Measurements from ENCODE around the gene HIPK2. TPM values are rescaled to one million over a fixed set of nuclear protein-coding genes. Genes with fewer than 3 reads are reported as not detected.

HIPK2 gene
- polyA plus RNA-seq, 4 donors: 24.0 to 104 (median 84.9) TPM

DNA sequence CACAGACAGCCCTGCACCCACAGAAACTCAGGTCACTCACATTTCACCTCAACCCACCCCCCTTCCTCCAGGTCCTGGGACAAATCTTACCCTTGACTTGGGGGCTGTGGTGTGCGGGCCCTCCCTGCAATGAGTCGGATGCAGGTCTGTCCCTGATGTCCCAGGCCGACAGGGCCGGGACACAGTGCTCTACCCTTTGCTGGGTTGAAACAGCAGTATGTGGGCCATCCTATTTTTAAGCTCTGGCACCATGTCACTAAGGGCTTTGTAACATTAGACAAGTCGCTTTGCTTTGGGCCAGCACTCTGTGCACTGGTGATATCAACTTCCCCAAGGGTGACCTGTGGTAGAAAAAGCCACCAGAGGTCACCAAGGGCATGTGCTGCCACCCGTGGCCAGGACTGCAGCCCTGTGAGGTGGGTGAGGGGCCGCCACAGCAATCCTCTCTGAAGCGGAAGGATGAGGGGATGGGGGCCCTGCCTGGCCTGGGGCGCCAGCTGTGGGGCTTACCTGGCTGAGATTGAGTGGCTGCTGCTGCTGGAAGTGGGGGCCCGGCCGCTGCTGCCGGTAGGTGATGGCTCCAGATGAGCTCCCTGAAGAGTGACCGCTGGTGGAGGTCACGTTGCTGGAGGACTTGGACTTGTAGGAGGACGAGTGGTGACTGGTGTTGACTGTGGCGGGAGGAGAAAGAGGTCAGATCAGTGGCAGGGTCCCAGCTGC is 203.0 kb downstream of the HIPK2 start:
- no peak for DNase-seq (ENCODE audit: low read depth in 4 of 4, low spot score in 3 of 4)

DNA sequence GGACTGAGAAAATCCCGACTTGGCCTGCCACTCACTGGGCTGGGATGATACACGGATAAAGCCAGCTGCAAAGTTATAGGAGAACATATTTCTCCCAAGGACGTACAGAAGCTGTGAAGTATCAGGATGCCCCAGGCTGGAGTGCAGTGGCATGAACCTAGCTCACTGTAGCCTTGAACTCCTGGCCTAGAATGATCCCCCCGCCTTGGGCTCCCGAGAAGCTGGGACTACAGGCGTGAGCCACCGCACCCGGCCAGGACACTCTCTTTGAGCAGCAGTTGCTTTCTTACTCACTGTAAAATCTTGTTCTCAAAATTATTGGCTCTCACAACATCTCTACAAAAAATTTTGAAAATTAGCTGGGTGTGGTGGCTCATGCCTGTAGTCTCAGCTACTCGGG is 203.9 kb downstream of the HIPK2 start:
- DNase-seq (ENCODE audit: low read depth in 4 of 4, low spot score in 3 of 4): no peak

DNA sequence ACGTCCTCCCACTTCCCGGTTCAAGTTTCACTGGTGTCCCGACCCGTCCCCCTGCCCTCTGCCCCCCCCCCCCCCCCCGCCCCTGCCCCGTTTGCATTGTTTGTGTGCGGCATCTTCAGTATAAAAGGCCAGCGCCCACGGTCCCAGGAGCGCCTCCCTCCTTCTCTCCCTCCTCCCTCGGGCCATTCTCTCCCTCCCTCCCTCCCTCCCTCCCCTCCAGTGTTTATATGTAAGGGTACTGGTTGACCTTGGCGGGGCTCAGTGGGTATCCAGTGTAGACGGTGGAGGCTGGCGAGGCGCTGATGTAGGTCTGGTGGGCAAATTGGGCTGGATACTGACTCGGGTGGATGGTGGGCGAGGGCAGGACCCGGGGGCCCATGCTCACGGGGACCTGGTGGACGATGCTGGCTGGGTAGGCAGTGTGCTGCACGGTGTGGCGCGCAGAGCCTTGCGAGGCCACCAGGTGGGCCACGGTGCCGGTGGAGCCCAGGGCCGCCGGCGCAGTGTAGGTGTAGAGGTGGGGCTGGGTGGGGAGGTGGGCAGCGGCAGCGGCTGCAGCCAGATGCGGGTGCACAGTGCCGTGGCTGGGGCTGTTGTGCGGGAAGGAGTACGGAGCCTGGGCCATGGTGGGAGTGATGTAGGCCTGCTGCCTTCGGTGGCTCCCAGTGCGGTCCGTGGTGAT is 205.0 kb downstream of the HIPK2 start:
- no peak for DNase-seq (ENCODE audit: low read depth in 4 of 4, low spot score in 3 of 4)

DNA sequence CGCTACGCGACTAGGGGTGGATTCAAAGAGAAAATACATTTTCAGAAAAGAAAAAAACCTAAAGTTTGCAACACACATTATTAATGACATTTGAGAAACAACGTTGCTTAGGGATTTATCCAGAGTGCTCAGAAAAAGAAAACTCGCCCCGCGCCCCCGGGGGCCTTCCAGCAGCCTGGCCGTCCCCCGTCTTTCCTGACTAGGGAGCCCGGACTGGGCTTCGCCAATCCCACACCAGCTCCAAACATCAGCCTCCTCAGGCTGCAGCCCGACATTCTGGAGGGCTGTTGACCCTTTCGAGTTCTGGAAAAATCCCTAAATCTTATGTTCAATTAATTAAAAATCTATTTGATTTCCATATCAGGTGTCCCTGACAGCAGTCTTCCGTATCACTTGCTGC is 205.7 kb downstream of the HIPK2 start:
- DNase-seq (ENCODE audit: low read depth in 4 of 4, low spot score in 3 of 4): no peak

DNA sequence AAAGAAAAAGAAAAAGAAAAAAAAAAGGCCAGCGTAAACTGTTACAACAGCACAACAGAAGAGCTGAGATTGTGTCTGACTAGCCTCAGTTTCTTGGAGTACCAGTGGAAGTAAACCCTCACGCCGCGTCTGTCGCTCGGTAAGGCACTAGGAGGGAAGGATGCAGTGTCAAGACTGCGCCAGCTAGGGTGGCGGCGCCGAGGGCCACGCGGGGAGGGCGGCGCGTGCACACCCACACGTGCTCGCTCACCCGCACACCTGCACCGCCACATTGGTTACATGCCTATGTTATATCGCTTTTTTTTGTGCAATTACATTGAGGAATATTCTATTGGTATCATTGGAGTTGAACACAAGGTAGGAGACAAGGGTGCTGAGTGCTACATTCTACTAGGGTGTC is 206.1 kb downstream of the HIPK2 start:
- no peak for DNase-seq (ENCODE audit: low read depth in 4 of 4, low spot score in 3 of 4)

DNA sequence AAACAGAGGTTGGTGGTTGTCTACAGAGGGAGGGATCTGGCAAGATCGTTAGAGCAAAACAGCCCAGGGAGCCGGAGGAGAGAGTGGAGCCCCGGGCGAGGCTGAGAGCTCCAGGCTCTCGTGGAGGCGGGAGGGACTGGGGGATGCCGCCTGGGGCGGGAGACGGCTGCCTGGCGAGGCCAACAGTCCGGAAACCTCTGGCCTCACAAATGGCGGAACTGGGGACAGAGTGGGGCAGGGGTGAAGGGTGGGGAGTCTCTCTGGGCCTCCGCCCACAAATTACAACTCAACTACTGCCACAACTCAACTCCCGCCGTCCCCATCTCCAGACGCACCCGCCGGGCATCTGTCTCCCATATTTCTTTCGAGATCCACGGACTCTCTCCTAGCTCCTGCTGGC is 206.6 kb downstream of the HIPK2 start:
- no peak for DNase-seq (ENCODE audit: low read depth in 4 of 4, low spot score in 3 of 4)

DNA sequence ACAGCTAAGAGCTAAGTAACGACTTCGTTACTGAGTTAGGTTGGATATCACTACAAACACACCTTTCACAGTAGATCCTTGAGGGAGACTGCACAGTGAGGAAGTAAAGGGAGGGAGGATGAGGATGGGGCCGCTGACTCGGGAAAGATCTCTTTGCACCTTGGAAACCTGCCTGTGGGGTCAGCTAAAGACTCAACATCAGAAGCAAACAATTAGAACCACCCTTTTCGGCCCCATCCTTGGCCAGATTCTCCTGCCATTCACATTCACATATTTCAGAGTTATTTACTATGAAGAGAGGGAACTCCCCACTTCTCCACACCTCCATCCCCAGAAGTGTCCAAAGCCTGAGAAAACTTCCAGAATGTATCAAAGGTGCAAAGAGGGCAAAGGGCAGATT is 207.2 kb downstream of the HIPK2 start:
- DNase-seq (ENCODE audit: low read depth in 4 of 4, low spot score in 3 of 4): no peak

DNA sequence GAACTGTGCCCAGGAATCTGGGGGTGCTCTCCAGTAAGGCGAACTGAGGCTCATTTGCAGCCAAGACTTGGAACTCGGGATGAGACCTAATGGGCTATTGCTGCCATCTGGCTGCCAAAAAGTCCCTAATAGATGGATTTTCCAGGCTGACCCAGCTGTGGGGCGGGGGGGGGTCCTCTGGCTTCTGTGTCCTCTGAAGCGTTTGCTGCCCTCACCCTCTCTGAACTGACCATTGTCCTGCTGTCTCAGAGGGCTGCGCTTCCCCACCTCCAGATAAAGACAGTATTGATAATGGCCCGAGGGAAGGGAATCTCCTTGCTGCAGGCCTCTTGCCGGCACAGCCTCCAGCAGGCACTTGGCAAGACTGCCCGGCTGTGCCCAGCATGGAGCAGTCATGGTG is 207.7 kb downstream of the HIPK2 start:
- DNase-seq (ENCODE audit: low read depth in 4 of 4, low spot score in 3 of 4): no peak

DNA sequence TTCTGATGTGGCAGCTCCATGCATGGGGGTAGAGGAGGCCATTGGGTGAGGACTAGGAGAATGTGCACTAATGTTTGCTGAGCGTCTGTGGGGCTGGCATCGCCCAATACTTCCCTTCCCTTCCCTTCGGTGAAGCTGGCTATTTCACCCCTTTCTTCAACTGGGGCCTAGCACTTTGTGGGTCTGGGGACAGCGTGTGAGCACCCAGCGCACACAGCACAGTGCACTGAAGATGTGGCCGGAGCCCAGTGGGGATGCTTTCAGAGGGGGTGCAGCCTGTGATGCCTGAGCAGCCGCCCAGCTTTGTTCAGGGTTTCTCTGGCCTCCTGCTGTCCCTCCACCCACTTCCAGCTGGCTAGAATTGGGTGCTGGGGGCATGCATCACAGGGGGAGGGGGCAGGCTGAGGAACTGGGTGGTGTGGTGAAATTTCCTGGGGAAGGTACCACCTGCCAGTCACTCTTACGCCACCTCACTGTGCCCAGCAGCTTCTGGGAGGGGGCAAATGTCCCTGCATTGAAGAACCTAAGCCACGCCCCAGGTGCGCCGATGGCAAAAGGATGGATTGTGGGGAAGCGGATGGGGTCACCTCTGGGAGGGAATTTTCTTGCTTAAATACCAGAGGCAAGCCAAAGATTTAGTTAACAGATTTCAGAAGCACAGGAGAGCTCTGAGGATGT is 208.8 kb downstream of the HIPK2 start:
- no peak for DNase-seq (ENCODE audit: low read depth in 4 of 4, low spot score in 3 of 4)

DNA sequence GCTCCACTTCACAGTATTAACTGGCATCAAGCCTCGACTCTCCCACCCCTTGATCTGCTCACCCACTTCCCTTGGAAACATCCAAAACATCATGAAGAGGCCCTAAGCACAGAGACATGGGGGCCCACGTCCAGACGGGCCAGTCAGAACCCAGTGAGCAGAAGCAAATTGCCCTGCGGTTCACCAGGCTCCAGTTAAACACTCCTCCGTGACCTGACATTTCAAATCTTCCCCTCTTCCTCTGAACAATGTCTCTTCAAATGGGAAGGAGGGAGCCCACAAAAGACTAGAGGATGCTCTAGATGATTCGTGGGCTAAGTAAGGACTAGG is 209.5 kb downstream of the HIPK2 start:
- DNase-seq (ENCODE audit: low read depth in 4 of 4, low spot score in 3 of 4): no peak

DNA sequence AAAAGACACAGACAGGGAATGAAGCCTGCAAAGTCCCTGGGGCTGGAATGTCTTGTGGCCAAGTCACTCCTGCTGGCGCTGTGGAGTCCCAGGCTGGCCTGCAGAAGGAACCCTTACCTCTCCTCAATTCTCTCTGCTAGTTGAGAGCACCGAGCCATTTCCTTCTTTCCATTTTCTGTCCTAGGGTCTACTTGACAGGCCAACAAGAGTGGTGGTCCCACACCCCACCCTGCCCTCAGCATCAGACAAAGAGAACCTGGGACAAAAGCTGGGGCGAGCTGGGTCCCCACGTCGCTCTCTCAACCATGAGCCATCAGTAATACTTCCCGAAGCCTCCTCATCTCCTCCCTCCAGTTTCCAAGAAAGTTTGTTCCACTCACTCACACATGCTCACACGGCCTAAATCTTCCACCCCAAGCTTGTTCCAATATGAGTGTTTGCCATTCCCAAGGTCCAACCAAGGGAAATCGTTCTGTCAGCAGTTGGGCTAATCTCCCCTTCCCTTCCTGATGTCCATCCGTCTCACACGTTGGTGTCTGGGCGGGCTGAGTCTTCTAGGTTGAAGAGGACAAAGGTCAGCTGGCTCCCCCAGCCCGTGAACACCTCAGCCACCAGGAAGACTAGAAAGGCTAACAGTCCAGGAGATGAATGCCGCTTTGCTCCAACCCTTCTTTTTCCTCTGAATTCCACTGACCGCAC is 210.0 kb downstream of the HIPK2 start:
- DNase-seq (ENCODE audit: low read depth in 4 of 4, low spot score in 3 of 4): no peak

DNA sequence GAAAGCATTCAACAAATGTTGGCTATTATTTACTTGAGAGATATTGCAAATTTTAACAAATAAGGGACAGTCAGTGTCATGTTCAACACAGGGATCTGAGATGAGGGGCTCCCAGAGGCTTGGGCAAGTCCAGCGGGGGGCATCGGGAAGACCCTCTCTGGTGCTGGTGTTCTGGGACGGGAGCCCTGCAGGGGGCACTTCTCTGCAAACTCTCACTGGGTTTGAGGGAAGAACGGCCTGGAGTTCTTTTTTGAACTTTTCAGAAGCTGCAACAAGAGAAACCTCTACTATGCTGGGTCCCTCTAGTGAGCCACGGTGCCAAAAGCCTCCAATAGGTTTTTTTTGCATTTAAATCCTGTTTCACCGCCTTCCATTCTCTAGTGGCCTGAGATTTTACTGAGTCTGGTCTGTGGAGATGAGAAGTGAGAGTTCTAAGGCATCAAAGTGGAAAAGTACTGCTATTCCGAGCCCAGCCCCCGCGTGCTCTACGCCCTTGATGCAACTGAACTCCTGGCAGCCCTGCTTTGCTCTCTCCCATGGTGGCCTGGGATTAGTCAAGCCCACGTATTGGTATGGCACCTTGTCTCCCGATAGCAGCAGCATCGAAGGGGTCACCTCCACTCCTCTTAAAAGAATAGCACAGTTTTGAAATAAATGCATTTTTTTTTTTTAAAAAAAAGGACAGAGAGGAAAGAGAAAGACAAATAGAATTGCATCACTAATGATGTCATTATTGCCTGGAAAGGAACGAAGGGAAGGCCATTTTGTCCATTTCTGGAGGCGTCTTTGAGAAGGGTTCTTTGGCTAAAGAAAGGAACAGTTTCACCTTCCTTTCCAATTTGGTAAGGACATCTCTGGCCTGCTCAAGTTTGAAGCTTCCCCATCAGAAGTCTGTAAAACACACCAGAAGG is 210.8 kb downstream of the HIPK2 start:
- no peak for DNase-seq (ENCODE audit: low read depth in 4 of 4, low spot score in 3 of 4)

DNA sequence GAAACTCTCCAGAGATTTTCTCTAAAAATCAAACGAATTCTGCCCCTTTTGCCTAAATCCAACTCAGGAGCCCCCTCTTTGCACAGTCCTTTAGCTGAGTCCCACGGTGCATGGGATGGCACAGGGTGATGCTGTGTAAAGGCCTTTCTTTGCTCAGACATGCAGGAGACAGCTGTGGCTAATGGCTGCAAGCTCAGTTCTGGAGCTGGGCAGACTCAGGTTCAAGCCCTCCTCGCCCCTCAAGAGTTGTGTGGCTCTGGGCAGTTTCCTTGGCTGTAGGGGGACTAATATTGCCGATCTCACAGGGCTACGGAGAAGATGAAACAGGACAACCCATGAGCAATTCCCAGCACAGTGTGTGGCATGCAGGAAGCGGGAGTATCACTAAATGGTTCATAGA is 211.7 kb downstream of the HIPK2 start:
- no peak for DNase-seq (ENCODE audit: low read depth in 4 of 4, low spot score in 3 of 4)

DNA sequence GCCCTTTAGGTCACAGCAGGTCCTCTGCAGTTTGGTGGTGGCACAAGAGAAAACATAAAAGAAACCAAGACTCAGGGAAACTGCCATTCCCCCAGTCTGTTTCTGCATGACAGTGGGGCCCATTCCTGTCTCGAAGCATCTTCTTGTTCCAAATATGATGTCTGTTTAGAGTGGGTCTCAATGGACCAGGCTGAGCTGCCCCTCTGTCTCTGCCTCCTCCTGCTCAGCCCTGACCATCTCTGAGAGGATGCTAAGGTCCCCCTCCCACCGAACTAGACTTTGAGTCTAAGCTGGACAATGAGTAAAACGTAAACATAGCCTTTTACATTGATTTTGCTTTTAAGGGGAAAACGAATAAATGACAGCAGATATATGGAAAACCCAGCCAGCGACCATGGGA is 213.9 kb downstream of the HIPK2 start:
- no peak for DNase-seq (ENCODE audit: low read depth in 4 of 4, low spot score in 3 of 4)

DNA sequence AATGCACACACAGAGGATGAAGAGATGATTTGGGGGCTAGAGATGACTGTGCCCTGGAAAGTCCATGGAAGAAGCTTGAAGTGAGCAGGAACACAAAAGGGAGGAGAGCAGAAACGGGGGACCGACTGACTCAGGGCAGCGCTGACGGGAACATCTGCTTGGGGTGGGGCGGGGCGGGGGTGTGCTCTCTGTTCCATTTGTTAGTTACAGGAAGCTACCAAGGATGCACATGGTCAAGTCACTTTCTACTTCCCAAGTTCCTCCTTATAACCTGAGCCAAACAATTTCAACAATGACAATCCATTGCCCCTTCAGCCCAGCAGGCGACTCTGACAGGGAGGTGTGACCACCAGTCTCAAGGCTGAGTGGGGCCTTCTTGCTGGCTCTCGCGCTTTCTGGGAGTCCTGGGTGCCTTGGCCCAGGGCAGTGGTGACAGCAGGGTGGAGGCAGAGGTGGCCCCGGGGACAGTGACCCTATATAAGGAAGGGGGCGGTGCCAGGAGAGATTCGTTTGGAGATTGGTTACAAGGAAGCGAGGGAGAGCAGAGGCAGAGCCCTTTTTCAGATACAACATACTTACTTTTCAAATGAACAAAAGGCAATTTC is 214.7 kb downstream of the HIPK2 start:
- no peak for DNase-seq (ENCODE audit: low read depth in 4 of 4, low spot score in 3 of 4)

DNA sequence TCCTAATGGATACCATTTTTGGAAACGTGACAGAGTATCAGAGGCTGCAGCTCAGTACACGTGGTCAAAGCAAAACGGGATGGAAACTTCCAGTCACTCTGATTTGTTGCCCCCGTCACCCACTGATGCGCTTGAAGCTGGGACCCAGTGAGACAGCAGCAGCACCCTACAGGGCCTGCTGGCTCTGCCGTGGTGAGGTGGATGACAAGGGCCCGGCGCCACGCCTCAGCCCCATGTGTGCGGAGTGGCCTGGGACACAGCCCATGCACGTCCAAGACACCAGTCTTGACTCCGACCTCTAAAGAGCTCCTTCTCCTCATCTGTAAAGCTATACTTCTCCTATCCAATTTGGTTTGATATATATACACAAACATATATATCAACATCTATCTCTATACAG is 215.3 kb downstream of the HIPK2 start:
- no peak for DNase-seq (ENCODE audit: low read depth in 4 of 4, low spot score in 3 of 4)

DNA sequence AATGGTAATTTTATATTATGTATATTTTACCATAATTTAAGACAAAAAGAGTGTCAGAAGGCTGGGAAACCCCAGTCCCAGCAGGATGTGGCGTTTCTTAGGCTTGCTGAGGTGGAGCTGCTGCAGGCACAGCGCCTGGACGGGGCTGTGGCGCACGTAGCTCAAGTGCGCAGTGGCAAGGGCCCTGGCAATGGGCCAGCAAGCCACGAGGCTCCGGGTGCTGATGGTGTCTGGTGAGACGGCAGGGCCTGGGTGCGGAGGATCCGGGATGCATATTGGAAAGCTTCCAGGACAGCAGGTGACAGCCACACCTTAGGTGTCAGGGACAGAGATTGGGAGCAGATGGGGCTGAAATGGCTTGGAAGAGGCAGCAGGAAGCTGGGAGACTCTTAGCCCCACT is 217.1 kb downstream of the HIPK2 start:
- no peak for DNase-seq (ENCODE audit: low read depth in 4 of 4, low spot score in 3 of 4)

DNA sequence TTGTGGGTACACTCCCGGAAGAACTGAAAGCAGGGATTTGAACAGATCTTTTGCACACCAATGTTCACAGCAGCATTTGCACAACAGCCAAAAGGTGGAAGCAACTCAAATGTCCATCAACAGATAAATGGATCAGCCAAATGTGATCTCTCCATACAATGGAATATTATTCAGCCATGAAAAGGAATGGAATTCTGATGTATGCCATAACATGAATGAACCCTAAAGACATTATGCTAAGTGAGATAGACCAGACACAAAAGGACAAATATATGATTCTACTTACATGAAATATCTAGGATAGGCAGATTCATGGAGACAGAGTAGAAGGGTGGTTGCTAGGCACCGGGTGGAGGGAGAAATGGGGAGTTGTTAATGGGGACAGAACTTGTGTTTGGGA is 217.6 kb downstream of the HIPK2 start:
- no peak for DNase-seq (ENCODE audit: low read depth in 4 of 4, low spot score in 3 of 4)

DNA sequence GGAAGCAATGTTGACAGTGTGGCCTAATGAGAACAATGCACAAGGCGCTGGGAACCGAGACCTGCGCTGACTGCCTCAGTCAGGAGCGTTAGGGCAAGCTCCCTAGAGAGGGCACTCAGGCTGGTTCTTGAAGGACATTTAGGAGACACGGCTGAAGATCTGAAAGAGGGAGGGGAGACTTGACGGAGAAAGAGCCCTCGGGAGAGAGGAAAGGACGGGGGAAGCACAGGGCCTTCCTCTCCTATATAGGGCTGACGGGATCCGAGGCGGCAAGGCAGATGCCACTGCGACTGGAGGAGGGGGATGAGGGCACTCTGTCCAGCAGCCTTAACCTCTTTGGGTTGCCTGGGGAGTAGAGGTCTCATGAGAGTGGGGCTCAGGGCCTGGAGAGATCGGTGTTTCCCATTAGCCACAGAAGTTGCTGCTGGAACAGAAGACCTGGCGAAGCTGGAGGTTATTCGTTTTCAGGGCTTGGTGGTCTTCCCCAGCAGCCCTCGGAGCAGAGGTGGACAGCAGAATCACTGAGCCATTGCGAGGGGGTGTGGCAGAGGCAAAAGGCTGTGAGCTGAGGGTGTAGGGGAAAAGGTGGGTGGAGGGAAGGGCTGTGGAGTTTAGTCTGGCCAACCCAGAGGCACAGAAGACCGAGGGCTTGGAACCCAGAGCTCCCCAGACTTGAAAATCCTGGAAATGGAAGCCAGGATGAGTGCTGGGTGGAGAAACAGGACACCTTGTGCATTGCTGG is 218.3 kb downstream of the HIPK2 start:
- DNase-seq (ENCODE audit: low read depth in 4 of 4, low spot score in 3 of 4): no peak

Measured in left renal pelvis (tissue), 4 donors.